AG09319 (cell line): ENCODE measurements around the gene GPR152.

ENCODE experiments used
- DNase-seq: peaks from one replicate; pipeline ENCODE4 v3.0.0-alpha.2; 2010; ENCODE audit warnings: low read depth; ENCODE audit errors: extremely low read depth
- CTCF ChIP-seq: IDR thresholded peaks from 2 replicates; pipeline ENCODE4 v1.5.1; 2011; ENCODE audit warnings: low read depth, mild to moderate bottlenecking, inconsistent platforms, low read length, moderate library complexity

The GPR152 gene

DNA sequence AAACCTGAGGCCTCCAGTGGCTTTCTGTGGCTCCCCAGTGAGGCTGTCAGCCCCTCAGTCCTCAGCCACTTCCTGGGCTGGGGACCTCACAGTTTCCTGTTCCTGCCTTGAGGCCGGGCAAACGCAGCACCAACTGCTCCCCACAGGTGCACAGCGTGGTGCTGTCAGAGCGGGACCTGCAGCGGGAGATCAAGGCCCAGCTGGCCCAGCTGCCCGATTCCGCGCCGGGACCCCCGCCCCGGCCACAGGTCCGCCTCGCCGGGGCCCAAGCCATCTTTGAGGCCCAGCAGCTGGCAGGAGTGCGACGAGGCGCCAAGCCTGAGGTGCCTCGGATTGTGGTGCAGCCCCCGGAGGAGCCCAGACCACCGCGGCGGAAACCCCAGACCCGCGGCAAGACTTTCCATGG lies 43.3 kb downstream of the GPR152 start:
- no peak for TF ChIP-seq CTCF
- no peak for DNase-seq

GRCh38 chr11:67408437-67409200 lies 43.9 kb downstream of the GPR152 start:
- TF ChIP-seq CTCF, result no peak
- no peak for DNase-seq

DNA sequence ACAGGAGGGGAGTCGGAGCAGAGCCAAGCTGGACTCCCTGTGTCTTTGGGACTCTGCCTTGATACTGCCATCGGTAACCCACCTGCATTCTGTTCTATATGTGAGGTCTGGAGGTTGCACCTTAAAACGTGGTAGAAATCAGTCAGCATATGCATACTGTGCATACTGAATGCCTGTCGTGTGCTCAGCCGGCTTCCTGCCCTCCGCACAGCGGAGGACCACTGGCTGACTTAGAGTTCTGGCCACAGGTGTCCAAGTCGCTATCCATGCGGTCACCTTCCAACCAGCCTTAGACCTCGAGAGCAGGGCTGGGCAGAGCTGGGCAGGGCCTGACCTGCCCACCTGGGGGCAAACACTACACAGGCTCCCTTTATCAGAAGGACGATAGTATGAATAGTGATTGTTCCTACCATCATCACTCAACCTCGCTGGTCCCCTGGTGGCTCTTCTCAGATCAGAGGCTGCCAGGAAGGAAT lies 44.8 kb downstream of the GPR152 start:
- TF ChIP-seq CTCF, result no peak
- DNase-seq, result no peak

DNA sequence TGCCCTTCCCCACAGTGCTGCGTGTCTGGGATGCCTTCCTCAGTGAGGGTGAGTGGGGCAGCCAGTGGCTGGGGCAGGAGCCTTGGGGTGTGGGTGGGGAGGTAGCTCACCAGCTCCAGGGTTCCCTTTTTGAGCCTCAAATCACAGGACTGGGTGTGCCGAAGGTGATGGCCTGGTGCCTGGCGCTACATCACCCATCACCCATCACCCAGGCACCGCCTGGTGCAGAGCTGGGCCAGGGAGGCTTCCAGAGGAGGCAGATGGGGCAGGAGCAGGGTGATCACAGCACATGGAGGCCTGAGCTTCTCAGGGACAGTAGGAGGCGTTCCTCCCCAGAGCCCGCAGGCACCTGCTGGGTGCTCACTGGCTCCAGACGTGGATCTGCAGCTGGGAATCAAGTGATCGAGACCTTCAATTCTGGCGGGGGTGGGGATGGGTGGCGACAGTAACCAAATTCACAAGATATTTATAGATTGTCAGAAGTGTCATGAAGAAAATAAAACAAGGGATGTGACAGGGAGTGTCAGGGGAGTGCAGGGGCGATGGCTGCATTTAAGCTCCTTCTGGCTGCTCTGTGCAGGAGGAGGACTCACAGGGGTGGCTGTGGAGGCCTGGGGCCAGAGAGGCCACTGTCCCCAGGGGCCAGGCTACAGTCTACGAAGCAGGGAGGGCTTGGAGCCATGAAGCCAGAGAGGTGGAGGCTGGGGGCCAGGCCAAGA lies 45.4 kb downstream of the GPR152 start:
- TF ChIP-seq CTCF, result no peak
- DNase-seq, result no peak

- no peak for DNase-seq
- no peak for TF ChIP-seq CTCF
These were observed 46.0 kb downstream of the GPR152 start for GRCh38 chr11:67406420-67406968.

DNA sequence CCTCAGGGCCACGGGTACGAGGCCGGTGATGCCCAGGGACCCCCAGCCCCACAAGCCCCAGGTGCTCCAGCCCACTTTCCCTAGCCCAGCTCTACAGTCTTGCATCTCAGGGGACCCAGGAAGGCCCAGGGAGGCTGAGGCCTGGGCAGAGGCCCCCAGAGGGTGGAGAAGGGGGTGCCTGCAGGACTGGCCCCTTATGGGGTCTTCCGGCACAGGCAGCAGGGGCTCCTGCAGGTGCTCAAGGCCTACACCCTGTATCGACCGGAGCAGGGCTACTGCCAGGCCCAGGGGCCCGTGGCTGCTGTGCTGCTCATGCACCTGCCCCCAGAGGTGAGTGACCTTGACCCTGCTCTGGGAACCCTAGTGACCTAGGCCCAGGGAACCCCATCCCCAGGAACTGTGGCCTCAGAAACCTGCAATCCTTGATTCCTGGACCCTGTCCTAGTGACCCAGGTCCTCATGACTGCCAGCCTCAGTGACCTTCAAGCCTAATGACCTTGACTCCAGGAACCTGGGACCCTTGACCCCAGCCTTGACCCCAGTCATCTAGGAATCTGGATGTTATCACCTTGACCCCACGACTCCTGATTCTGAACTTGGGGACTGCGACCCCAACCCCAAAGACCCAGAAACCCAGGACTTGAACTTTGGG lies 46.7 kb downstream of the GPR152 start:
- no peak for DNase-seq
- no peak for TF ChIP-seq CTCF

DNA sequence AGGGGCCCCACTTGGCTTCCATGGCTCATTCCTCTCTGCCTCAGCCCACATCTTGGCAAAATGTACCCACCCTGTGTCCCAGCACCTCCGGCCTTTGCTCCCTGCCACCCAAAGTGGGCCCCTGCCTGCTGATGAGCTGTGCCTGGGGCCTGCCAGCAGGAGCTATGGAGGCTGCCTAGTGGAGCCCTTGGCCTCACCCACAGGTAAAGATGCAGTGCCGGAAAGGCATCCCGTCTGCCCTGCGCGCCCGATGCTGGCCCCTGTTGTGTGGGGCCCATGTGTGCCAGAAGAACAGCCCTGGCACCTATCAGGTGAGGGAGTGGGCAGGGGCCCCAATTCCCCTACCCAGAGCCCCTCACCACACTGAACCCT lies 47.3 kb downstream of the GPR152 start:
- no peak for TF ChIP-seq CTCF

More for the DNA sequence above, 47.3 kb downstream of the GPR152 start:
- no peak for DNase-seq
